Measurements from ENCODE around the gene MCFD2. TPM values are rescaled to one million over a fixed set of nuclear protein-coding genes. Genes with fewer than 3 reads are reported as not detected.

Gene MCFD2
- total RNA-seq, 1 experiment from 2014 or later: 90.5 TPM

DNA sequence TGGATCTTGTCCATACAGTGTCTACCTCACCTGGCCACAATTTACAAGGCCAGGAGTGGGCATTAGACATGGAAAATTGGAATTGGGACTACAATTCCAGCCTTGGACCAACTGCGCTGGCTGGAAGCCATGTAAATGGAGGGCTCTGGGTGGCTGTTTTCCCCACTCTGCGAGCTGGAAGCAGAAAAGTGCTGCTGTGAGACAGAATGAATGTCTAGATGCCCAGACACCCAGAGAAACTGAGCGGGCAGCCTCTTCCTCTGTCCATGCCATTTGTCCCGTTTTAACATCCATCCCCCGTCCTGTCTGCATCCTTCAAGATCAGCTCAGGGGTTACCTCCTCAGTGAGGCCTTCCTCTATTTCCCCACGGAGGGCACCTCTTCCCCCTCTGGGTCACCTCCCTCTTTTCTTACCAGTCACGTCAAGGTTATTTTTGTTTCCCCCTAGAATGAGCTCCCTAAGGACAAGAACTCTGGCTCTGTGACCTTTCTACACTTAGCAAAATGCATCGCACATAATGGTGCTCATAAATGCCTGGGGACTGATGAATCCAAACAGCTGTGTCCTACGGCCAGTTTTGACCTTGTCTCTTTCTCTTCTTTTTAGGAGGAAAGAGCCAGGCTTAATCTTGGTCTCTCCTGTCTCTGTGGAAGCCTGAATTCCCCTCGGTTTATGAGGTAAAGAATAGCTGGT is 41.2 kb downstream of the MCFD2 start:
- peaks cover 12% of the 10 kb centered on the region for H3K4me1 ChIP-seq (ENCODE audit: insufficient read depth, low read length, poor library complexity, severe bottlenecking)
- ChIA-PET POLR2A (ENCODE audit: low non-redundant PET) (no interaction called here), CTCF (no interaction called here)
- intact Hi-C loops (cut with micrococcal nuclease; ENCODE audit: unreplicated experiment): no loop called here
- BruUV-seq (replicated peaks): no TSS peak
- DNase-seq (ENCODE audit: low spot score): no peak
- no peaks in the 10 kb centered on the region for H3K36me3 ChIP-seq (ENCODE audit: insufficient read depth, low read length, poor library complexity, severe bottlenecking)
- TF ChIP-seq, protein P1, sequence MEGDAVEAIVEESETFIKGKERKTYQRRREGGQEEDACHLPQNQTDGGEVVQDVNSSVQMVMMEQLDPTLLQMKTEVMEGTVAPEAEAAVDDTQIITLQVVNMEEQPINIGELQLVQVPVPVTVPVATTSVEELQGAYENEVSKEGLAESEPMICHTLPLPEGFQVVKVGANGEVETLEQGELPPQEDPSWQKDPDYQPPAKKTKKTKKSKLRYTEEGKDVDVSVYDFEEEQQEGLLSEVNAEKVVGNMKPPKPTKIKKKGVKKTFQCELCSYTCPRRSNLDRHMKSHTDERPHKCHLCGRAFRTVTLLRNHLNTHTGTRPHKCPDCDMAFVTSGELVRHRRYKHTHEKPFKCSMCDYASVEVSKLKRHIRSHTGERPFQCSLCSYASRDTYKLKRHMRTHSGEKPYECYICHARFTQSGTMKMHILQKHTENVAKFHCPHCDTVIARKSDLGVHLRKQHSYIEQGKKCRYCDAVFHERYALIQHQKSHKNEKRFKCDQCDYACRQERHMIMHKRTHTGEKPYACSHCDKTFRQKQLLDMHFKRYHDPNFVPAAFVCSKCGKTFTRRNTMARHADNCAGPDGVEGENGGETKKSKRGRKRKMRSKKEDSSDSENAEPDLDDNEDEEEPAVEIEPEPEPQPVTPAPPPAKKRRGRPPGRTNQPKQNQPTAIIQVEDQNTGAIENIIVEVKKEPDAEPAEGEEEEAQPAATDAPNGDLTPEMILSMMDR (conservative IDR thresholded peaks at IDR 0.05; ENCODE audit: low read depth, low read length): no peak
- TF ChIP-seq EZH2 (IDR thresholded peaks at IDR 0.05; ENCODE audit: borderline replicate concordance, low read depth, low read length, poor library complexity, severe bottlenecking): no peak
- no peak overlapping the region for H3K27ac ChIP-seq (ENCODE audit: low read depth, low read length, poor library complexity, severe bottlenecking)
- no peak overlapping the region for H3K4me3 ChIP-seq (ENCODE audit: low read depth, low read length, poor library complexity, severe bottlenecking)
- no peaks in the 10 kb centered on the region for H3K9me3 ChIP-seq (ENCODE audit: low read depth, low read length, poor library complexity, severe bottlenecking)
- no peaks in the 10 kb centered on the region for H3K27me3 ChIP-seq (replicated peaks; ENCODE audit: insufficient read depth, low read depth, low read length, poor library complexity)

DNA sequence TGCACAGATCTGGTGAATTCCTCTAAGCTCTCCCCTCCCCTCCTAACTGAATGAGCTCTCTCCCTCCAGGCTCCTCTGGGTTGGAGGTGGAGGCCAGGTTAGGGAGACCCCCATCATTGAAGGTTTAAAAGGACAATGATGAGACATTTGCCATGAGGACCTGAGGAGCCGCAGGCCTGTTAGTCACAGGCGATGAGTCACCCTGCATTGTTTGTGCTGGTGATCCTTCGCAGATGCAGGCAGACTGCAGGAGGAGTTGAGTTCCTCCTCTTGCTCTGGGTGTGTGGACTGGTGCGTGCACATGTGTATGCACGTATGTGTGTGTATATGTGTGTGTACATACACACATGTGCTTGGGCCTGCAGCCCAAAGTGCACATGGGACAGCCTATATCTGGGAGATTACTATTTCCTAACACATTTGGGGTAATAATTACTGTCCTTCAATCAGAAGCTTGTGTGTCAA is 42.0 kb downstream of the MCFD2 start:
- ChIA-PET CTCF (no interaction called here), POLR2A (ENCODE audit: low non-redundant PET) (no interaction called here)
- H3K27ac ChIP-seq (ENCODE audit: low read depth, low read length, poor library complexity, severe bottlenecking): no peak overlapping the region
- intact Hi-C loops (cut with micrococcal nuclease; ENCODE audit: unreplicated experiment): no loop called here
- H3K4me1 ChIP-seq (ENCODE audit: insufficient read depth, low read length, poor library complexity, severe bottlenecking): peaks cover 12% of the 10 kb centered on the region
- peak; percentile 75 for DNase-seq (ENCODE audit: low spot score)
- H3K27me3 ChIP-seq (replicated peaks; ENCODE audit: insufficient read depth, low read depth, low read length, poor library complexity): no peaks in the 10 kb centered on the region
- no peak overlapping the region for H3K4me3 ChIP-seq (ENCODE audit: low read depth, low read length, poor library complexity, severe bottlenecking)
- no peaks in the 10 kb centered on the region for H3K9me3 ChIP-seq (ENCODE audit: low read depth, low read length, poor library complexity, severe bottlenecking)
- BruUV-seq (replicated peaks): no TSS peak
- no peaks in the 10 kb centered on the region for H3K36me3 ChIP-seq (ENCODE audit: insufficient read depth, low read length, poor library complexity, severe bottlenecking)
- no peak for TF ChIP-seq EZH2 (IDR thresholded peaks at IDR 0.05; ENCODE audit: borderline replicate concordance, low read depth, low read length, poor library complexity, severe bottlenecking)
- TF ChIP-seq, protein P1 (conservative IDR thresholded peaks at IDR 0.05; ENCODE audit: low read depth, low read length): no peak

DNA sequence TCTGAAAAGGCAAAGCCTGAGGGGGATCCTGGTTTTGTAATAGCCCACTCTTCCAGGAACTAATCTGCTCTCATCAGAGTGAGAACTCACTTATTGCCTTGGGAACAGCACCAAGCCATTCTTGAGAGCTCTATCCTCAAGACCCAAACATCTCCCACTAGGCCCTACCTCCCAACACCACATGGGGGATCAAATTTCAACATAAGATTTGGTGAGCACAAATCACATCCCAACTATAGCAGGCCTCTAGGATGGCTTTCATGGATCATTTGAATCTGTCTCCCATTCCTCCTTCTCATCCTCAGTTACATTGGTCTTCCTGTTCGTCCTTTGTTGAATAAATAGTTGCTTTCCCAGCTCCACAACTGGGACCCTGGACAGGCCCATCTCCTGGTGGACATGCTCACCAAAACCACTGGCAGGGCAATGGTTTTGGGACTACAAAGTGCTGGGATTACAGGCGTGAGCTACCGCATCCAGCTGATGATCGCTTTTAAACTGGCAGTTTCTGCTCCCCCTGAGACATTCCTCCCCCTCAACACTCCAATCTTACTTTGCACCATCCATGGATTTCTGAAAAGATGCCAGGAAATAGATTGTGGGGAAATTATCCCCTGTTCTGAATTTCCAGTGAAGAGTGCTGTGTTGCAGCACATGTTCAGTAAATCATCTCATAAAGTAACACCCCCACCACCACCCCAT is 42.6 kb downstream of the MCFD2 start:
- intact Hi-C loops (cut with micrococcal nuclease; ENCODE audit: unreplicated experiment): no loop called here
- CTCF ChIA-PET: no interaction called here
- Histone ChIP-seq H3K4me1 (ENCODE audit: insufficient read depth, low read length, poor library complexity, severe bottlenecking) (peaks cover 12% of the 10 kb centered on the region), H3K36me3 (ENCODE audit: insufficient read depth, low read length, poor library complexity, severe bottlenecking) (no peaks in the 10 kb centered on the region), H3K27me3 (replicated peaks; ENCODE audit: insufficient read depth, low read depth, low read length, poor library complexity) (no peaks in the 10 kb centered on the region), H3K9me3 (ENCODE audit: low read depth, low read length, poor library complexity, severe bottlenecking) (no peaks in the 10 kb centered on the region), H3K27ac (ENCODE audit: low read depth, low read length, poor library complexity, severe bottlenecking) (no peak overlapping the region), H3K4me3 (ENCODE audit: low read depth, low read length, poor library complexity, severe bottlenecking) (no peak overlapping the region)
- DNase-seq (ENCODE audit: low spot score): peak; percentile 12
- TF ChIP-seq EZH2 (IDR thresholded peaks at IDR 0.05; ENCODE audit: borderline replicate concordance, low read depth, low read length, poor library complexity, severe bottlenecking): no peak
- TF ChIP-seq, protein P1 (conservative IDR thresholded peaks at IDR 0.05; ENCODE audit: low read depth, low read length): no peak
- POLR2A ChIA-PET (ENCODE audit: low non-redundant PET): no interaction called here
- BruUV-seq (replicated peaks): no TSS peak

Data from A673 (cell line).